GM13976 (cell line): ENCODE data around the gene MCOLN2.

ENCODE experiments used
- DNase-seq: peaks from one replicate; pipeline ENCODE4 v3.0.0; 2012; ENCODE audit warnings: low spot score
- CTCF ChIP-seq: IDR thresholded peaks from 2 replicates; pipeline ENCODE4 v1.5.1; 2012; ENCODE audit warnings: borderline replicate concordance, mild to moderate bottlenecking; ENCODE audit not compliant: insufficient read depth; ENCODE audit errors: extremely low read depth, missing control alignments, control extremely low read depth
- in situ Hi-C: fragments of 300-500 bp; cut with MboI; formaldehyde crosslinking; loops from one replicate; pipeline ENCODE4 v1.12.0; 2022; ENCODE audit warnings: low sequenced_read_pairs, mixed read lengths, inconsistent platforms; ENCODE audit not compliant: unreplicated experiment

Gene MCOLN2

GRCh38 chr1:84969489-84970250, 27.2 kb downstream of the MCOLN2 start:
- in situ Hi-C loops: no loop called here
- no peak for TF ChIP-seq CTCF
- DNase-seq: no peak

- no peak for TF ChIP-seq CTCF
- in situ Hi-C loops: no loop called here
- no peak for DNase-seq
Observed at GRCh38 chr1:84968865-84969264, 28.0 kb downstream of the MCOLN2 start.

- in situ Hi-C loops: no loop called here
- no peak for DNase-seq
- TF ChIP-seq CTCF: no peak
Observed at GRCh38 chr1:84968101-84968500, 28.8 kb downstream of the MCOLN2 start.

- no peak for DNase-seq
- TF ChIP-seq CTCF: no peak
- in situ Hi-C loops: no loop called here
Observed at GRCh38 chr1:84967666-84968065, 29.2 kb downstream of the MCOLN2 start.

GRCh38 chr1:84963021-84963420, 33.9 kb downstream of the MCOLN2 start:
- in situ Hi-C loops: no loop called here
- no peak for DNase-seq
- no peak for TF ChIP-seq CTCF

GRCh38 chr1:84961316-84961715, 35.6 kb downstream of the MCOLN2 start:
- in situ Hi-C loops: no loop called here
- no peak for DNase-seq
- no peak for TF ChIP-seq CTCF
